DMS153 (cell line): ENCODE data around the gene BMP3.
A peak's percentile ranks its signal among the peaks of the same experiment; 100 is the strongest.
"Not testable (repeated sequence)": the region's sequence is repeated elsewhere in the genome, so short reads cannot be mapped to it uniquely, and the experiment has no call there.

Experiments used
- DNase-seq: peaks from one replicate; lab custom pipeline; 2025; lab: John Stamatoyannopoulos, UW

BMP3 gene, protein sequence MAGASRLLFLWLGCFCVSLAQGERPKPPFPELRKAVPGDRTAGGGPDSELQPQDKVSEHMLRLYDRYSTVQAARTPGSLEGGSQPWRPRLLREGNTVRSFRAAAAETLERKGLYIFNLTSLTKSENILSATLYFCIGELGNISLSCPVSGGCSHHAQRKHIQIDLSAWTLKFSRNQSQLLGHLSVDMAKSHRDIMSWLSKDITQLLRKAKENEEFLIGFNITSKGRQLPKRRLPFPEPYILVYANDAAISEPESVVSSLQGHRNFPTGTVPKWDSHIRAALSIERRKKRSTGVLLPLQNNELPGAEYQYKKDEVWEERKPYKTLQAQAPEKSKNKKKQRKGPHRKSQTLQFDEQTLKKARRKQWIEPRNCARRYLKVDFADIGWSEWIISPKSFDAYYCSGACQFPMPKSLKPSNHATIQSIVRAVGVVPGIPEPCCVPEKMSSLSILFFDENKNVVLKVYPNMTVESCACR

DNA sequence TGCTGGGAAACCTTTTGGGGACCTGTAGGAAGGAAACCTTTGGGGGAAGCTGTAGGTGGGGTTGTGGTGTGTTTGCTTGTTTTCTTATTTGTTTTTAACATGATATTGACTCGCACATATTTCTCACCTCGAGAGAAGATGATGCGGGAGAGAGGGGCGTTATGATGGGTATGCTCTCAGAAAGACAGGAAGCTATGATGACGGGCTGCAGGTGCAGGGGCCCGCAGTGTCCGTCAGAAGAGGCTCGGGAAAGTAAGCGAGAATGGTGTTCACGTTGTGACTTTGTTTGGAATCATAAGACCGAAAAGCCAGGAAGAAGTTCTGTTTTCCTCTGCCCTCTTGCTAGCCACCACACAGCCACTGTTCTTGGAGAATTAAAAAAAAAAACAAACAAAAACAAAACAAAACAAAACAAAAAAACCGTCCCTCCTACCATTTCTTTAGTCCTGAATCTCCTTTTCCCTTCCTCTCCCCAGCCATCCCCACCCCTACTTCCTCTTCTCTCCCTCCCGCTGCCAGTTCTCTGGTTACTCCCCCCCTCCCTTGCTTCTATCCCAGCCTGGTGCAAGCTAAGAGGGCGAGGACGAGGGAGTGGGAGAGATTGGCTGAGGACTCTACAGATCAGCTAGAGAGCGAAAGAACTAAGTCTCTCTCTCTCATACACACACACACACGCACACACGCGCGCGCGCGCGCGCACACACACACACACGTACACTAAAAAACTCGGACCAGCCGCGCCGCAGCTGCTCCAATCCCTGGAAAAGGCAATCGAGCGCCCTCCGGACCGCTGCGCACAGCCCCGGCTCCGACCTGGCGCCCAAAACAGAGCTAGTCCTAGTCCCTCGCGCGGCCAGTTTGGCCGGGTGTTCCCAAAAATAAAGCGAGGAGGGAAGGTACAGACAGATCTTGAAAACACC is at the start of gene BMP3:
BMP3 (plus strand) TSS at position 648 of the 920 bp plus-strand sequence. CDS start 577 bp downstream, outside the sequence.
- peak; percentile 11 for DNase-seq

DNA sequence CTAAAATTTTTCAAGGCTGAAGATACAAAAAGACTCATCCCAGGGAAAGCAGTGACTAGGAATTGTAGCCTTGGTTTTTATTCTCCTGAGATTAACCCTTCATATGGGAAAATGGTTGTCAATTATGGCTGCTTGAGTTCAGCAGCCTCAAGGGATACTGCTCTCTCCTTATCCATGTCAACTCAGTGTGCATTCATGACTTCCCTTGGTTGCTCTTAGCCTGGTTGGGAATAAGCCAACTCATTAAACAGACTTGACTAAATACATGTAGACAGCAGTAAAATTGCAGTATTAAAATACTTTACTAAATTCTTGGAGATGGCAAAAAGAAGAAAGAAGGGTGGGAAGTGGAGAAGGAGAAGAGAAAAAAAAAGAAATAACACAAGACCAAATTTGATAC is 44.5 kb upstream of the BMP3 start:
- DNase-seq, result no peak

DNA sequence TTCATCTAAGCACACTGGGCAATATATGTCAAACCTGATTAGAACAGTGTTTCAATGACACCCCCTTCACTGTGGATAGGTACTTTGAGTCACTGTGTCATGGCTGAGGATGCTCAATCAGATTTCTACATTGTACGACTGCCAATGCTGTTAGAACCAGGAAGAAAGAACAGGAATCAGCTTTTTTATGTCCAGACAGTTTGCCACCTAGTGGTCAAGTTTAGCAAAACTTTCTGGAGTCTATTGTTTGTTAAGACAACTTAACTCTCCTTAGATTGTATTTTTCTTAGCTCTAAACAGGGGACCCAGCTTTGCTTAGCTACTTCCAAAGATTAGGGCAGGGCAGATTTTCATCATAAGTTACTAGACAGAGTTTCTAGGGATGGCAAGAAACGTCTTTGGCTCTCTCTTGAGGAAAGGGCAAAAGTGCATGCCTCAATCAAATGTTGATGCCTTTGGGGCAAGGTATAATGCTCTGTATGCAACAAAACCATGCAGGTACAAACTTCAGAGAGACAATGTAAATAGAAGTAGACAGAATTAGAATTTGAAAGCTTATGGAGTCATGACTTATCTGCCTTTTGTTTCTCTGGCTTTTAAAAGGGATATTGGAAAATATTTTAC is 40.5 kb upstream of the BMP3 start:
- no peak for DNase-seq

DNA sequence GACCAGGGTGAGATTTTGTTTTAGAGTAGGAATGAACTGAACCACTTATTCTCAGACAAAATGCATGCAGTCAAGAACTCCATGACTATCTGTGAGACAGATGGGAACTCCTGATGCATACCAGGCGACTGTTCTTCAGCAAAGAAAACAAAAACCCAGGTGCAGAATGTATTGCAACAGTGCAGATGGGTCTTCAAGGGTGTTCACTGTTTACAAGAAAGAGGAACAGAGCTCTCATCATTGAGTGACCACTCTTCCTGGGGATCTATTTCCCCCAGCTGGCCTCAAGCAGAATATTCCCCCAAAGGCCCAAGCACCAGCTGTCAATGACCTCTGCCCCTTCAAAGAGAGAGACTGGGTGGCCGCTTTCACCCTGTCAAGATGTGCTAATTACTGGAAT is 39.7 kb upstream of the BMP3 start:
- no peak for DNase-seq

DNA sequence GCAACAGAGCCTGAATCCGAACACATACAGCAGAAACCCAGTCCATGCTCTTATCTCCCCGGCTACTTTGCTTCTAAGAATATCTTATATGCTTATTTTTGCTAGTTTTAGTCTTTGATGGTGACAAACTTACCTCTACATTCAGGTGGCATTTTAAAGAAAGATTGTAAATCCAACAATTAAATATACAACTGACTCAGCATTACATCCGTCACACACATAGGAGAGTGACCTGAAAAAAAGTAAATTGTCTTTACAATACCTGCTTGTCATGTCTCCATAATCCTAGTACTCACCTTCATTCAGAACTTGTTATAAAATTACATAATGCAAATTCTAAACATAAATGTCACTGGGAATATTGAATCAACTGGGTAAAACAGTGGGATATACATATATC is 30.6 kb upstream of the BMP3 start:
- DNase-seq, result no peak

DNA sequence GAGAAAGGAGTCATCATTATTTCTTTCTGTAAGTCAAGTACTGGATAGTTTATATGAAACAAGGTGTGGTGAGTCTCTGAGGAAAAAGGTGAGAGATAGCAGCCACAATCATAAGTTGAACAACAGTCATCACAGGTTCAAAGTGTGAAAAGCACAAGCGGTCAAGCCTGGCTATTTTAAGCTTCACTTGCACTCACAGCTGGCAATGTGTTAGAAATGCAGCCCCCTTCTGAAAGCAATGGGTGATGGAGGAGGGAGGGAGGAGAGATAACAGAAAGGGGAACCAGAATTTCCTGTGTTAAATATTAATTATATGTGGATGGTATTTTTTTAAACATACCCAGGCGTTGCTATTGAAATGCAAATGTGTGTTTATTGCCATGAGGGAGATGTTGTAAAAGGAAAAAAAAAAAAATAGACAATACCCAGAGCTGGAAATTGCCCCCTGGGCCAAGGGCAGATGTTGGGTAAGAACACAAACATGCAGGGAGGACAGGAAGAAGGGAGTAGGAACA is 26.9 kb upstream of the BMP3 start:
- no peak for DNase-seq

DNA sequence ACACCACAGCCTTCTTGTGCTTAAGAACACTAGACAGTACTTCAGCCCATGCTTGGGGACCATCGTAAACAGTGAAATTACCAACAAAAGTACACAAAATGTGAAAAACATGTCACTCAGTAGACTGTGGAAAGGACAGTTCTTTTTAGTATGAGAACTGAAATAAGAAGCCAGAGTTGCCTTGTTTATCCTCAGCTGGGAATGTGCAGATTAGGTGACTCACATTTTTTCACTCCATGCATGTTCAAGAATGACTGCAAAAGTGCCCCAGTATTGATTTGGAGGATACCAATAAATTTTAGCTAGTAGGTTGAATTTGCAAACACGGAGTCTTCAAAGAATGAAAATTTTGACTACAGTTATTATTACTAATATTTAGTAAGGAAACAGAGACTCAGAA is 23.1 kb upstream of the BMP3 start:
- DNase-seq, result no peak

DNA sequence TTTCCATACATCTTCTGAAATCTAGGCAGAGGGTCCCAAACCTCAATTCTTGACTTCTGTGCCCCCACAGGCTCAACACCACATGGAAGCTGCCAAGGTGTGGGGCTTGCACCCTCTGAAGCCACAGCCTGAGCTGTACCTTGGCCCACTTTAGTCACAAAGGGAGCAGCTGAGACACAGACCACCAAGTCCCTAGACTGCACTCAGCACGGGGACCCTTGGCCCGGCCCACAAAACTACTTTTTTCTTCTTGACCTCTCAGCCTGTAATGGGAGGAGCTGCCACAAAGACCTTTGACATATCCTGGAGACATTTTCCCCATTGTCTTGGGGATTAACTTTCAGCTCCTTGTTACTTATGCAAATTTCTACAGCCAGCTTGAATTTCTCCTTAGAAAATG is 13.9 kb upstream of the BMP3 start:
- DNase-seq, result not testable (repeated sequence)

DNA sequence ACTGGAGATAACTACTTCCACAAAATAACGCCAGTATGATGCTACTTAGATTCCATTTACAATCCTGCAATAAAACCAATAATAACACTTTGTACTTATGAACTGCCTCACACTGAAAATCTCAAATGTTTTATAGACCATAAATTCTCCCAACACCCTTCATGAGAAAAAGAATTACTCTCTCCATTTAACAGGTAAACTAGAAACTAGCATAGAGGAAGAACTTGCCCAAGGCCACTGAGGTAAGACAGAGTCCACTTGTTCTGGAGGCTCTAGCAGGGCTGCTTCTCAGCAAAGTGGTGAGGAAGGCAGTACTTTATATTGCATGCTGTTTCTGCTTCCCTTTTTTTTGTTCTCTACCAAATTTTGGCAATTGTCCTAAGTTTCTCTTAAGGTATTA is 11.5 kb upstream of the BMP3 start:
- DNase-seq, result no peak

DNA sequence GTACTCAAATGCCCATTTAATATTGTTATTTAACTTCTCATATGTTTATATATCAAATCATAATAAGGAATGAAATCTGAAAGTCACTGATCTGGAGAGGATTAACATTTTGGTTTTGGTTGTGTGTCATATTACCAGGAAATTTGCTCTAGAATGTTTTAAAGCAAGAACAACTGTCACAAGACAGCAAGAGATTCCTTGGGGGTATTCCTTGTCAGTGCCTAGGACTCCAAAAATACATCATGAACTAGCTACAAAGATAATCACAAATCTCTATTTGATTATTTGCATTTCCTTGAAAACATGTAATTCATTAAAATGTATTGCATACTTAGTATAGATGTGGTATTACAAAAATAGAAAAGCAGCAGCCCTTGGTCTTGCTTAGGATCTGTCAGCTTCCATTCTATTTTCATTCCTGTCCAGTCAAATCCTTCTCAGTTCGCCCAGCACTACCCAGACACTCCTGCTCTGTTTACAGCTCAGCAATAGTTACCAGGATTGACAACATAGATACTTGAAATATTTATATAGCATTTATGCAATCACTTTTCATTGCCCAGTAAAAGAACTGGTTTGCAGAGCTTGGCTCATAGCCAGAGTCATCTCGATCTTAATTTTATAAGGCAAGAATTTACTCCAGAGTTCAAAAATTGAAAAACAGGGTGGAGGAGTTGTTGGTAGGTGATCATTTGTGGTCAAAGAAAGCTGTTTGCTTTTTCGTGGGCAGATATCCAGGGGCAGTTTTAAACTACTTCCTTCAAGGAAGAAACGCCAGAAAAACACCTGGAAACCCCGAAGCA is 9.2 kb upstream of the BMP3 start:
- peak; percentile 62 for DNase-seq

DNA sequence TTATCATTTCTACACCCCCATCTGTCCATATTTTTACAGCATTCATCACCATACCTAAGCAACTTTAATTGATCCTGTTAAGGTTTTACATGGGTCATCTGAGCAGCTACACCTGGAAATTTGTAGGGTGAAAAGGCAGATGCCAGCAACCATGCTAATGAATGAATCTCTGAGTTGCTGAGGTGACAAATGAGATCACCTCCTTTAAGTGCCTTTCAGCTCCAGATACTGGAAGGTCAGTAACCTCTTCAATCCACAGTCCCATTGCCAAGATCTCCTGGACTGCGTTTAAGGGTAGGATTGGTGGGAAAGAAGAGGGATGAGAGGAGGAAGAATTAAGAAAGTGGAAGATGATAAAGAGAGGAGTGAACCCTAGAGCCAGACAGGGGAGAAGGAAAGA is 8.5 kb upstream of the BMP3 start:
- peak; percentile 52 for DNase-seq

DNA sequence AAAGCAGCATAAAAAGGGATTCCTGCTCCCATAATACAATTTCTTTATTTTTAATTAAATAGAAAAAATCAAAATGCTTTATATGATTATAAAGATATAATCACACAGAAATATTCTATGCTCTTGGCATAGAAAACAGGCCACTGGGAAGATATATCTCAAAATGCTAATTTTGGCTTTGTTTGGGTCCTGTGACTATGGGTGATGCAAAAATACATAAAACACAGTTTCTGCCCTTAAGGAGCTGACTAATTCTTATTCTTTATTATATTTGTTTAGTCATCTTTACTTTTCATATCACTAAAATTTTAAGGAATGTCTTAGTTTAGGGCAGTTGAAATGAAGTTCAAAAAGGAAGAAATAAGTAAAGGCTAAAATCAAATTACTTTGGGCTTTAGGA is 7.0 kb upstream of the BMP3 start:
- DNase-seq, result no peak

DNA sequence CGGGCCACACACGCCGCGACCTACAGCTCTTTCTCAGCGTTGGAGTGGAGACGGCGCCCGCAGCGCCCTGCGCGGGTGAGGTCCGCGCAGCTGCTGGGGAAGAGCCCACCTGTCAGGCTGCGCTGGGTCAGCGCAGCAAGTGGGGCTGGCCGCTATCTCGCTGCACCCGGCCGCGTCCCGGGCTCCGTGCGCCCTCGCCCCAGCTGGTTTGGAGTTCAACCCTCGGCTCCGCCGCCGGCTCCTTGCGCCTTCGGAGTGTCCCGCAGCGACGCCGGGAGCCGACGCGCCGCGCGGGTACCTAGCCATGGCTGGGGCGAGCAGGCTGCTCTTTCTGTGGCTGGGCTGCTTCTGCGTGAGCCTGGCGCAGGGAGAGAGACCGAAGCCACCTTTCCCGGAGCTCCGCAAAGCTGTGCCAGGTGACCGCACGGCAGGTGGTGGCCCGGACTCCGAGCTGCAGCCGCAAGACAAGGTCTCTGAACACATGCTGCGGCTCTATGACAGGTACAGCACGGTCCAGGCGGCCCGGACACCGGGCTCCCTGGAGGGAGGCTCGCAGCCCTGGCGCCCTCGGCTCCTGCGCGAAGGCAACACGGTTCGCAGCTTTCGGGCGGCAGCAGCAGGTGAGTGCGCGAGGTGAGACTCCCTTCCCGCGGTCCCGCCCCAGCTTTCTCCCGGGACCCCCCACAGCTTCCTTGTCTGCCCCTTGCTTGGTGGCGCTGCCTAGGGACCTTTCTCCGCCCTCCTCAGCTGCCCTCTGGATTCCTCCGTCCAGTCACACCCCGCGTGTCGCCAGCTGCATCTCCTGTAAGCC is 678 bp downstream of the BMP3 start:
- peak; percentile 8 for DNase-seq

DNA sequence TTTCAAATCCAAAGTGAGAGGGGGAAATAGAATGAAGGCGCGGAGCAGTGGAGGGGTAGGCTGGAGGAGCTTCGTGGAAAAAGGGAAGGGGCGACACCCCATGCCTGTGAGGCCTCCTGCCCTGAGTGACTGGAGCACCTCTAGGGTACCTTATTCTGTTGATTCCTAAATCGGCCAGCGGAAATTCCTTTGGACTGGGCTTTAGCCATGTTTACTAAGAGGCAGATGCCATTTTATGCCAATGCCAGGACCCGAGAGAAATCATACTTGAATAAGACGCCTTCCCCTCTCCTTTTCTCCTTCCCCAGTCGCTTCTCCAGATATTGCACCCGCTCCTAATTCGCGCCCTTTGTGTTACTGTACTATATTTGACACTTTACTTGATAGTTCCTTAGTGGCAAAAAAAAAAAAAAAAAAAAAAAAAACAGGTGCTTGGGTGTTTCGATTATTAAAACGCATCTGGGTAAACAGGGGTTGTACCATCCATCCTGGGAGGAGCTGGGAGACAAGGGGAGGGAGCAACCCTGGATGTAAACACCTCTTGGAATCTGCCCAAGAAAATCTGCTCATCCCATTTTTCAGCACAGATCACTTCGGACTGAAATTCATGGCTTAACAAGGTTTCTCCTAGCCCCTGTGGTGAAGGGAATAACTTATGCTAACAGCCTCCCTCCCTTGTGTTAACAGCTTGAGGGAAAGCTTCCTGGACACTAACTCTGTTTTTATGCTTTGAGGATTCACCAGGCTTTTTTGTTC is 1.5 kb downstream of the BMP3 start:
- DNase-seq, result no peak

DNA sequence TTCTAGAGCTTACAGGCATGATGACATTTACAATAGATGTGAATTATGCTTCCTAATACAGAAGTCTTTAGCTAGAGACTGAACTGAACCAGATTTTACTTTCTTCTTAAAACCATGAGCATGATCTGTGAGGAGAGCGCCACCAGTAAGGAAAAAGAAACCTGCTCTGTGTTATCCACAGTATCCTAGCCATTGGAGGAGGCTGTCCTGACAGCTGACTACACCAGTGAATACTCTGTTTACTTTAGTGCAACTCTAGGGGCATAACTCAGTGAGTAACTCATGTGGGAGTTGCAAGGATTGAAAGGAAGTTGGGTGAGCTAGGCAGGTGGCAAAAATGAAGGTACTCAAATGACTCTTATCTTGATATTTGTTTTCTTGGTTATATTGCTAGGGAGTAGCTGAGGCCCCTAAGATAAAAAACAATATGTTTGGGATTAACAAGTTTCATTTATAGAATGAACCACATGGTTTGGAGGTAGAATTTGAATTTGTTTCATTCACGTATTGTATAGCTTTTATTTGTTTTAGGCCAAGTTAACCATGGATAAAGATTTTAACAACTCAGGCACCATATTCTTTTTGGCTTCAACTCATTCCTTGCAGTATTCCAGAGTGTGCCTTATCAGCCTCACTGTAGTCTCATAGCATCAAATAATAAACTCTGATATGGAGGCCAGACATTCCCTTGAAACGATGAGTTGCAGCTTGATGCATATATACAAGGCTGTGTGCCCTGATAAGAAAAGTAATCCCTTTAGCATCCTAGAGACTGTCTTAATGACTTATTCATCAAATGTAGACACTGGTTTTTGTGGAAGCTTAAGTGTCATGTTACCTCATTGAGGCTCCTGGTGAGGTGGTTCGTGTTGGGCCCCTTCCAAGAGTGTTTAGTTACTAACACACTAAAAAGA is 2.5 kb downstream of the BMP3 start:
- DNase-seq, result peak; percentile 8

DNA sequence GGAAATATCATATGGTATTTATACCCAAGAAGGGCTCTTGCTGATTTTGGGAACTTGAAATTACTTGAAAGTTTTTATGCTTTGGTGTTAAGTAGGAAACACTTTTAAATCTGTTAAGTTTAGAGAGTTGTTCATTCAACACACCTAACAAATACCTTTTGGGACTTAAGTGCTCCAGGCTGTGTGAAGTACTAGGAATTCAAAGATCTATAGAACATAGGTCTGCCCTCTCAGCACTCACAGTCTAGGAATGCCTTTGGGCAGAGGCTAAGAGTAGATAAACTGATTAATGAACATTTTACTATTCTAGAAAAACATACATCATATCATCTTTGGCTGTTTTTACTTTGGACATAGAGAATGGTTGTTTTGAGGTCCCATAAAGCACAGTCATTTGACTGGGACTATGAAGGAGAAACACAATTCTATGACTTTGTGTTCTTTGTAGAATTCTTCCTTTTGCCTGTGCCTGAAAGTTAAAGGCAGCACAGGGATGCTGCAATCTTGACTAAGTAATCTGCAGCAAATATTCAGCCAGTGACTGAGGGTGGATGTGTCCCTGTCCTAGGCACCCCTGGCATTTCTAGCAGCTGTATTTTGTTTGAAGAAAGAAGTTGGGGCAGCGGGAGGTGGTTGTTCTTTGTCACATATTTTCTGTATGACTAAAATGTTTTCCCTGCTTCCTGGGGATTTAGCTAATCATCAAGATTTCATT is 8.3 kb downstream of the BMP3 start:
- DNase-seq, result no peak

DNA sequence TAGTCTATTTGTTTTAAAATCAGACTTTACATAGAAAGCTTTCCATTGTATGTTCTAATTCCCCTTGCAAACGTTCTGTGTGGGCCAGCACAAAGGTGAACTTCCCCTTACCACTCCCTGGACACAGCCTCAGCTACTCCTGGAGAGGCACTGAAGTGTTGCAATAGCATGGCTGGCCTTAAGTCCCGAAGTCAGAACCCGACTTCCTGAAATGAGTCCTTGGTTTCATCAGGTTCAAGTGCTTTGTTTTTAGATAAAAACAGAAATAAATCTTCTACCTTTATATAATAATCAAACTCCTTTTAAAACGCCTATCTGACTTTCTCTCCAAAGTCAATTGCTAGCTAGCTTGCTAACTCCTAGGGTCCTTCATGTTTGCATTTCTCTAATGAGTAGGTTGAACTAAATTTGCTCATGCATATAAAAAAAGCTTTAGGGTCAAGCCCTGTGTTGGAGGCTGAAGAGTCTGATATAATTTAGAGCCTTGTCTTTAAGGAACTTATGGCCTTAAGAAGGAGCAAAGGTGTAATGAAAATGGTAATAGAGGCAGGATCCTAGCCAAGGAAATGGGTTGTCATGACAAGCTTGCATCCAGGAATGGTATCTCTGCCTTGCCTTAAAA is 9.0 kb downstream of the BMP3 start:
- DNase-seq, result no peak
